ENCODE data around the gene KRT71.

- TF ChIP-seq CTCF (IDR thresholded peaks at IDR 0.05; ENCODE audit: control extremely low read depth in 1 of 3, insufficient read depth in 1 of 3, low read depth in 1 of 3, low read length in 3 of 3) (no peak), POLR2AphosphoS5 (IDR thresholded peaks at IDR 0.05; ENCODE audit: low read depth, low read length) (no peak)
Measured at GRCh38 chr12:52570511-52570910, 17.6 kb upstream of the KRT71 start.

Data from H1 (cell line).